ENCODE data around the gene COPS6. TPM values are rescaled to one million over a fixed set of nuclear protein-coding genes. Genes with fewer than 3 reads are reported as not detected.
A peak's percentile ranks its signal among the peaks of the same experiment; 100 is the strongest.
"Not testable (repeated sequence)": the region's sequence is repeated elsewhere in the genome, so short reads cannot be mapped to it uniquely, and the experiment has no call there.

COPS6 gene
- total RNA-seq, 2 experiments from 2014 or later, result 79.0 to 83.9 TPM

DNA sequence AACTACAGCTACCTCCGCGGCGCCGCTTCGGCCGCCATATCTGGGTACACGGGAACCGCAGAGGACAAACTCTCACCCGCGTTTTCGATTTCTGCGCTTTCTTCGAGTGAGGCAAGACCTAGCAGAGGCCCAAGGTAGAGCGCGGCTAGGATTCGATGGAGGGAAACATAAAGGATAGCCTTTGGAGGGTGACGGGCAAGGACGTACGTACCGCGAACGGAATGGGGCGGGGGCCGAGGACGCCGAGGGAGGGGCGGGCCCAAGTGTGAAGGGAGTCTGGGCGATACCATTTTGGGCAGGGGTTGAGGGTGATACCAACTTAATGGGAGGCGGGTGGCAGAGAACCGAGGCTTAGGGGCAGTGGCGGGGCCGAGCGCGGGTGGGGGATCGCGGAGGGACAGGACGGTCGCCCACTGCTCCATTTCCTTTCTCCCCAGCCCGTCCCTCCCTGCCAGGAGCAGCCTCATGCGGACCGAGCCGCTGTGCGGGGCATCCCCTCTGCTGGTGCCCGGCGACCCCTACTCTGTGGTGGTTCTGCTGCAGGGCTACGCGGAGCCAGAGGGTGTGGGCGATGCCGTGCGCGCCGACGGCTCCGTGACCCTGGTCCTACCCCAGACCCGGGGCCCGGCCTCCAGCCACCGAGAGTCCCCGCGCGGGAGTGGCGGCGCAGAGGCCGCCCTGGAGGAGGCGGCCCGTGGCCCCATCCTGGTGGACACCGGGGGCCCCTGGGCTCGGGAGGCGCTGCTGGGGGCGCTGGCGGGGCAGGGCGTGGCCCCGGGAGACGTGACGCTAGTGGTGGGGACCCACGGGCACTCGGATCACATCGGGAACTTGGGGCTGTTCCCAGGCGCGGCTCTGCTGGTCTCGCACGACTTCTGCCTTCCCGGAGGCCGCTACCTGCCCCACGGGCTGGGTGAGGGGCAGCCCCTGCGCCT is 38.4 kb downstream of the COPS6 start, which contains the start of gene MBLAC1:
TSS of gene MBLAC1 (plus strand) at position 37 of the 935 bp plus-strand sequence. CDS start at position 466, 429 bp downstream.
- POLR2A ChIA-PET, result interaction anchor here (0.6 to 3.3 kb wide), 27 partner anchors 11 to 547 kb away, joined by 3 to 58 read pairs (median 4); partner anchors contain the start of genes AP4M1, COPS6, LAMTOR4 and MCM7
- Mint-ChIP-seq H3K36me3 (ENCODE audit: low read depth) (peaks cover 28% of the 10 kb centered on the region), H3K4me1 (ENCODE audit: low read depth) (peaks cover 31% of the 10 kb centered on the region), H3K9me3 (no peaks in the 10 kb centered on the region), H3K4me3 (peak within 1 kb of the TSS; percentile 100), H3K27ac (peak within 1 kb of the TSS; percentile 100), H3K27me3 (no peaks in the 10 kb centered on the region)
- Histone ChIP-seq H3K27ac (ENCODE audit: low read depth in 1 of 2, low read length in 2 of 2) (peak within 1 kb of the TSS; percentile 96 to 99), H3K4me1 (ENCODE audit: insufficient read depth, low read length) (peaks cover 39% of the 10 kb centered on the region), H3K9me3 (ENCODE audit: control insufficient read depth in 1 of 2, insufficient read depth in 1 of 2, low read length in 2 of 2) (no peaks in the 10 kb centered on the region), H3K36me3 (ENCODE audit: insufficient read depth, low read length) (peaks cover 20% of the 10 kb centered on the region), H3K27me3 (ENCODE audit: control insufficient read depth in 1 of 2, insufficient read depth in 2 of 2, low read length in 2 of 2) (no peaks in the 10 kb centered on the region), H3K4me3 (ENCODE audit: low read length) (peak within 1 kb of the TSS; percentile 96)
- intact Hi-C loops (cut with DNase I, micrococcal nuclease), result loop anchor here (1.0 to 2.0 kb wide), 3 partner anchors 8 to 46 kb away; partner anchors contain the start of genes AP4M1 (in 2 of the 2), CNPY4 (in 2 of the 2), MCM7 (in 2 of the 2) and TAF6 (in 2 of the 2)
- CTCF ChIA-PET, result interaction anchor here (1.1 to 1.3 kb wide), 2 partner anchors 26 to 50 kb away, joined by 3 to 5 read pairs; partner anchors contain the start of genes AP4M1, GPC2, MCM7 and STAG3
- DNase-seq, result peak; percentile 87 to 97 (median 91)
- TF ChIP-seq, protein P1, sequence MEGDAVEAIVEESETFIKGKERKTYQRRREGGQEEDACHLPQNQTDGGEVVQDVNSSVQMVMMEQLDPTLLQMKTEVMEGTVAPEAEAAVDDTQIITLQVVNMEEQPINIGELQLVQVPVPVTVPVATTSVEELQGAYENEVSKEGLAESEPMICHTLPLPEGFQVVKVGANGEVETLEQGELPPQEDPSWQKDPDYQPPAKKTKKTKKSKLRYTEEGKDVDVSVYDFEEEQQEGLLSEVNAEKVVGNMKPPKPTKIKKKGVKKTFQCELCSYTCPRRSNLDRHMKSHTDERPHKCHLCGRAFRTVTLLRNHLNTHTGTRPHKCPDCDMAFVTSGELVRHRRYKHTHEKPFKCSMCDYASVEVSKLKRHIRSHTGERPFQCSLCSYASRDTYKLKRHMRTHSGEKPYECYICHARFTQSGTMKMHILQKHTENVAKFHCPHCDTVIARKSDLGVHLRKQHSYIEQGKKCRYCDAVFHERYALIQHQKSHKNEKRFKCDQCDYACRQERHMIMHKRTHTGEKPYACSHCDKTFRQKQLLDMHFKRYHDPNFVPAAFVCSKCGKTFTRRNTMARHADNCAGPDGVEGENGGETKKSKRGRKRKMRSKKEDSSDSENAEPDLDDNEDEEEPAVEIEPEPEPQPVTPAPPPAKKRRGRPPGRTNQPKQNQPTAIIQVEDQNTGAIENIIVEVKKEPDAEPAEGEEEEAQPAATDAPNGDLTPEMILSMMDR (IDR thresholded peaks at IDR 0.05), result no peak
- peak; percentile 80 for ATAC-seq (ENCODE audit: poor library complexity)

DNA sequence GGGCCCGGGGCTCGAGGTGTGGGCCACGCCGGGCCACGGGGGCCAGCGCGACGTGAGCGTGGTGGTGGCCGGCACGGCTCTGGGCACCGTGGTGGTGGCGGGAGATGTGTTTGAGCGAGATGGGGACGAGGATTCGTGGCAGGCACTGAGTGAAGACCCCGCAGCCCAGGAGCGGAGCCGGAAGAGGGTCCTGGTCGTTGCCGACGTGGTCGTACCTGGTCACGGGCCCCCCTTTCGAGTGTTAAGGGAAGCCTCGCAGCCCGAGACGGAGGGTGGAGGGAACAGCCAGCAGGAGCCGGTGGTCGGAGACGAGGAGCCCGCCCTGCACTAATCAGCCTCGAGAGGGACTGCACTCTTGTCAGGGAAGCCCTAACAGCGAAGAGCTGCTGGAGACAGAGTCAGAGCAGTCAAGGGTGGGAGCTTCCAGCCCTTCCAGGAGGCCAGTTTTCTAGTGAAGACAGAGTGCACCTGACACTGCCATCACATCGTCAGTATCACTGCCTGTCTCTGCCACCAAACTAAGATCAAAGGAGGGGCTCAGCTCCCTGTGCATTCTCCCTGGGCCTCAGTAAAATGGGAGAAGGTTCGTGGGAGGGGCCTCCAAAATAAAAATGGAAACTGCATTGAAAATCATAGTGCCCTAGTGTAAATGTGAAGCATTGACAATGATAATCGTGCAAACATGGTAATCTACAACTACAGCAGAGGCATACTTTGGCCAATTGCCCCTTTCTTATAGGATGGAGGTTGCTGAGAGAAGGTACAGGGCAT is 39.3 kb downstream of the COPS6 start:
- ChIA-PET CTCF (interaction anchor here (0.7 kb wide), 1 partner anchor 28 kb away, joined by 3 read pairs; no protein-coding TSS in a partner anchor), POLR2A (interaction anchor here (1.0 to 3.7 kb wide), 5 partner anchors 8 to 134 kb away, joined by 3 to 29 read pairs (median 11); partner anchors contain the start of genes AP4M1, CNPY4, LAMTOR4 and MCM7)
- peak overlapping the region in 1 of 2 donors; percentile 96 for H3K27ac ChIP-seq (ENCODE audit: low read depth in 1 of 2, low read length in 2 of 2)
- peaks cover 24% of the 10 kb centered on the region for H3K36me3 Mint-ChIP-seq (ENCODE audit: low read depth)
- peaks cover 36% of the 10 kb centered on the region for H3K4me1 Mint-ChIP-seq (ENCODE audit: low read depth)
- H3K4me1 ChIP-seq (ENCODE audit: insufficient read depth, low read length), result peaks cover 44% of the 10 kb centered on the region
- DNase-seq, result peak in 10 of 14 experiments; percentile 5 to 53 (median 23)
- no peaks in the 10 kb centered on the region for H3K9me3 Mint-ChIP-seq
- no peaks in the 10 kb centered on the region for H3K27me3 Mint-ChIP-seq
- H3K36me3 ChIP-seq (ENCODE audit: insufficient read depth, low read length), result peaks cover 13% of the 10 kb centered on the region
- intact Hi-C loops (cut with DNase I, micrococcal nuclease), result loop anchor here (1.0 to 2.0 kb wide), 3 partner anchors 9 to 47 kb away; partner anchors contain the start of genes AP4M1 (in 2 of the 2), CNPY4 (in 2 of the 2), MCM7 (in 2 of the 2) and TAF6 (in 2 of the 2)
- TF ChIP-seq, protein P1 (IDR thresholded peaks at IDR 0.05), result no peak
- H3K4me3 Mint-ChIP-seq, result peak overlapping the region; percentile 87
- ATAC-seq (ENCODE audit: poor library complexity), result no peak
- H3K27me3 ChIP-seq (ENCODE audit: control insufficient read depth in 1 of 2, insufficient read depth in 2 of 2, low read length in 2 of 2), result no peaks in the 10 kb centered on the region
- H3K27ac Mint-ChIP-seq, result peak overlapping the region; percentile 80
- H3K4me3 ChIP-seq (ENCODE audit: low read length), result peak overlapping the region; percentile 96
- H3K9me3 ChIP-seq (ENCODE audit: control insufficient read depth in 1 of 2, insufficient read depth in 1 of 2, low read length in 2 of 2), result no peaks in the 10 kb centered on the region

- Mint-ChIP-seq H3K4me1 (ENCODE audit: low read depth) (peaks cover 36% of the 10 kb centered on the region), H3K27ac (peak overlapping the region; percentile 80), H3K27me3 (no peaks in the 10 kb centered on the region), H3K4me3 (peak overlapping the region; percentile 87), H3K9me3 (no peaks in the 10 kb centered on the region), H3K36me3 (ENCODE audit: low read depth) (peaks cover 21% of the 10 kb centered on the region)
- ATAC-seq (ENCODE audit: poor library complexity) (no peak), DNase-seq (no peak)
- Histone ChIP-seq H3K4me3 (ENCODE audit: low read length) (no peak overlapping the region), H3K4me1 (ENCODE audit: insufficient read depth, low read length) (peaks cover 44% of the 10 kb centered on the region), H3K36me3 (ENCODE audit: insufficient read depth, low read length) (peaks cover 13% of the 10 kb centered on the region), H3K27ac (ENCODE audit: low read depth in 1 of 2, low read length in 2 of 2) (no peak overlapping the region), H3K9me3 (ENCODE audit: control insufficient read depth in 1 of 2, insufficient read depth in 1 of 2, low read length in 2 of 2) (no peaks in the 10 kb centered on the region), H3K27me3 (ENCODE audit: control insufficient read depth in 1 of 2, insufficient read depth in 2 of 2, low read length in 2 of 2) (no peaks in the 10 kb centered on the region)
- intact Hi-C loops (cut with DNase I, micrococcal nuclease), result no loop called here
- CTCF ChIA-PET, result interaction anchor here (0.7 to 1.2 kb wide), 2 partner anchors 27 to 53 kb away, joined by 3 read pairs; no protein-coding TSS in a partner anchor
- TF ChIP-seq, protein P1 (IDR thresholded peaks at IDR 0.05), result no peak
- POLR2A ChIA-PET, result interaction anchor here (1.0 to 3.7 kb wide), 6 partner anchors 8 to 135 kb away, joined by 3 to 29 read pairs (median 8); partner anchors contain the start of genes AP4M1, CNPY4, LAMTOR4 and MCM7
Measured at GRCh38 chr7:100128637-100128963, 39.8 kb downstream of the COPS6 start.

DNA sequence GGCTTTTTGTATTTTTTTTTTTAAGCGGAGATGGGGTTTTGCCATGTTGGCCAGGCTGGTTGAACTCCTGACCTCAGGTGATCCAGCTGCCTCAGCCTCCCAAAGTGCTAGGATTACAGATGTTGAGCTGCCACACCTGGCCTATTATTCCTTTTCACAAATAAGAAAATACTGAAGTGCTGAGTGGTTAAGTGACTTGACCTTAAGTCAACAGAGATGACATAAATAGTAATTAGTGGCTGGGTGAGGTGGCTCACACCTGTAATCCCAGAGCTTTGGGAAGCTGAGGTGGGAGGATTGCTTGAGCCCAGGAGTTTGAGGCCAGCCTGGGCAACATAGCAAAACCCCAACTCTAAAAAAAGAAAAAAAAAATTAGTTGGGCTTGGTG is 41.4 kb downstream of the COPS6 start:
- not testable (repeated sequence) for H3K4me3 ChIP-seq (ENCODE audit: low read length); H3K27ac ChIP-seq (ENCODE audit: low read depth in 1 of 2, low read length in 2 of 2); DNase-seq; H3K27me3 ChIP-seq (ENCODE audit: control insufficient read depth in 1 of 2, insufficient read depth in 2 of 2, low read length in 2 of 2); H3K4me3 Mint-ChIP-seq; H3K27ac Mint-ChIP-seq; ATAC-seq (ENCODE audit: poor library complexity); H3K27me3 Mint-ChIP-seq; H3K9me3 Mint-ChIP-seq; H3K36me3 ChIP-seq (ENCODE audit: insufficient read depth, low read length); H3K9me3 ChIP-seq (ENCODE audit: control insufficient read depth in 1 of 2, insufficient read depth in 1 of 2, low read length in 2 of 2)
- H3K4me1 ChIP-seq (ENCODE audit: insufficient read depth, low read length), result peaks cover 37% of the 10 kb centered on the region
- peaks cover 11% of the 10 kb centered on the region for H3K36me3 Mint-ChIP-seq (ENCODE audit: low read depth)
- CTCF ChIA-PET, result interaction anchor here (0.6 to 2.3 kb wide), 11 partner anchors 8 to 135 kb away, joined by 3 to 14 read pairs (median 5); partner anchors contain the start of genes AP4M1, GAL3ST4 and LAMTOR4
- H3K4me1 Mint-ChIP-seq (ENCODE audit: low read depth), result peaks cover 25% of the 10 kb centered on the region
- POLR2A ChIA-PET, result interaction anchor here (0.6 to 3.7 kb wide), 9 partner anchors 8 to 298 kb away, joined by 3 to 29 read pairs (median 6); partner anchors contain the start of genes CNPY4, LAMTOR4 and ZCWPW1
- intact Hi-C loops (cut with DNase I, micrococcal nuclease), result loop anchor here (2.0 to 5.0 kb wide), 3 partner anchors 135 to 217 kb away; partner anchors contain the start of gene AZGP1 (in 1 of the 2)

Measured in CD4-positive, alpha-beta T cell (primary cell).